ENCODE data around the gene EVX1. TPM values are rescaled to one million over a fixed set of nuclear protein-coding genes. Genes with fewer than 3 reads are reported as not detected.

The EVX1 gene
- total and polyA plus RNA-seq, 2 of the 8 experiments (the other 6 are each of a cell fraction or from before 2014, with no cell fraction given): not detected

GRCh38 chr7:27271384-27271783, 28.8 kb downstream of the EVX1 start:
- Histone ChIP-seq H2AFZ (ENCODE audit: low read length) (no peak overlapping the region), H3K4me3 (ENCODE audit: extremely low read depth in 1 of 4, insufficient read depth in 2 of 4, low read depth in 3 of 4, low read length in 4 of 4) (no peak overlapping the region), H2BK15ac (ENCODE audit: low read length) (no peak overlapping the region), H3K4me1 (replicated peaks in 1 of 4; ENCODE audit: control insufficient read depth in 3 of 4, insufficient read depth in 4 of 4, low read length in 3 of 4) (no peaks in the 10 kb centered on the region), H4K20me1 (replicated peaks in 1 of 2; ENCODE audit: control insufficient read depth in 1 of 2, insufficient read depth in 2 of 2, low read length in 2 of 2) (no peaks in the 10 kb centered on the region), H2AK5ac (ENCODE audit: low read depth, low read length) (no peak overlapping the region), H3K9me3 (ENCODE audit: insufficient read depth in 2 of 2, low read depth in 1 of 2, low read length in 1 of 2) (peaks cover 0 to 2% of the 10 kb centered on the region in 2 experiments; a peak in 2 of 4 replicates), H4K5ac (ENCODE audit: insufficient read length, low read depth, low read length) (no peak overlapping the region), H4K8ac (ENCODE audit: extremely low read depth, insufficient read depth, low read length) (no peak overlapping the region), H3K23me2 (ENCODE audit: low read depth, low read length) (no peaks in the 10 kb centered on the region), H2BK12ac (ENCODE audit: low read depth, low read length) (no peak overlapping the region), H2BK20ac (ENCODE audit: low read length) (no peak overlapping the region), H3K36me3 (ENCODE audit: control insufficient read depth in 2 of 4, insufficient read depth in 4 of 4, low read length in 3 of 4) (no peaks in the 10 kb centered on the region), H3K27me3 (replicated peaks in 1 of 4; ENCODE audit: control insufficient read depth in 3 of 4, extremely low read depth in 1 of 4, insufficient read depth in 3 of 4, low read length in 3 of 4) (no peaks in the 10 kb centered on the region), H3K9ac (replicated peaks in 1 of 4; ENCODE audit: extremely low read depth in 1 of 4, low read depth in 3 of 4, low read length in 3 of 4) (no peak overlapping the region), H4K91ac (replicated peaks; ENCODE audit: insufficient read length, low read length) (no peak overlapping the region), H2BK120ac (replicated peaks; ENCODE audit: low read depth, low read length) (no peak overlapping the region), H3K14ac (ENCODE audit: insufficient read length) (no peak overlapping the region), H3K79me2 (ENCODE audit: control insufficient read depth in 1 of 2, insufficient read depth in 2 of 2, low read length in 2 of 2) (no peaks in the 10 kb centered on the region), H2BK5ac (ENCODE audit: low read depth, low read length) (no peak overlapping the region), H3K4ac (replicated peaks; ENCODE audit: insufficient read length, low read depth, low read length) (no peak overlapping the region), H3K27ac (ENCODE audit: low read depth, low read length) (no peak overlapping the region), H3K79me1 (ENCODE audit: low read depth, low read length) (no peaks in the 10 kb centered on the region), H3K23ac (ENCODE audit: insufficient read length) (no peak overlapping the region), H3K4me2 (ENCODE audit: insufficient read depth in 1 of 2, low read depth in 2 of 2, low read length in 2 of 2) (no peak overlapping the region), H3K18ac (ENCODE audit: extremely low read depth, low read length) (no peak overlapping the region), H3K56ac (replicated peaks; ENCODE audit: insufficient read length, low read depth, low read length) (no peak overlapping the region)
- 93% methylated on average over 1 of the region's 1 CpG; no CpG with 5 or more reads in 1 of the 2 experiments for WGBS, 2 experiments (ENCODE audit: extremely low coverage in 1 of 2, insufficient coverage in 1 of 2, insufficient read length in 1 of 2, insufficient replicate concordance in 2 of 2, low coverage in 1 of 2, low lambda C conversion rate in 2 of 2, missing lambda C conversion rate in 1 of 2)
- no peak for FAIRE-seq
- ChIA-PET POLR2A (ENCODE audit: partially characterized antibody) (no interaction called here), CTCF (ENCODE audit: partially characterized antibody) (no interaction called here)
- no peak for DNase-seq (ENCODE audit: low read depth in 1 of 2, low spot score in 2 of 2)
- TF ChIP-seq HDAC2 (IDR thresholded peaks at IDR 0.05; ENCODE audit: borderline replicate concordance in 1 of 2, low read depth in 2 of 2, low read length in 2 of 2): no peak
- TF ChIP-seq SP1 (IDR thresholded peaks at IDR 0.05; ENCODE audit: low read depth, low read length): no peak
- TF ChIP-seq CBX8 (IDR thresholded peaks at IDR 0.05; ENCODE audit: borderline replicate concordance, low read depth, low read length): no peak
- TF ChIP-seq RAD21 (IDR thresholded peaks at IDR 0.05 in 1 of 2, conservative IDR thresholded peaks at IDR 0.05 in 1 of 2; ENCODE audit: low read depth in 2 of 2, low read length in 2 of 2): no peak
- no peak for TF ChIP-seq JUND (IDR thresholded peaks at IDR 0.05; ENCODE audit: low read length)
- no peak for TF ChIP-seq PHF8 (conservative IDR thresholded peaks at IDR 0.05; ENCODE audit: low read depth, low read length)
- no peak; the same call in 1 of the 2 replicates for TF ChIP-seq CEBPB (IDR thresholded peaks at IDR 0.05; ENCODE audit: low read depth, low read length)
- TF ChIP-seq CHD1 (IDR thresholded peaks at IDR 0.05; ENCODE audit: low read depth, low read length): no peak
- no peak for TF ChIP-seq SP2 (IDR thresholded peaks at IDR 0.05; ENCODE audit: low read length)
- no peak for TF ChIP-seq KDM4A (IDR thresholded peaks at IDR 0.05; ENCODE audit: low read depth, low read length, severe bottlenecking)
- no peak for TF ChIP-seq SRF (IDR thresholded peaks at IDR 0.05; ENCODE audit: low read depth, low read length)

Data from H1 (cell line).